Activated T-cell treated with anti-CD3 and anti-CD28 coated beads for 4 hours (primary cell): ENCODE data around the gene NCKAP5.

ENCODE experiments used
- DNase-seq: peaks from one replicate; pipeline ENCODE4 v3.0.0-alpha.2; 2020

The NCKAP5 gene

GRCh38 chr2:133314795-133315194 is 253.5 kb downstream of the NCKAP5 start:
- no peak for DNase-seq

GRCh38 chr2:133312038-133312729 is 256.1 kb downstream of the NCKAP5 start:
- no peak for DNase-seq

- no peak for DNase-seq
Measured at GRCh38 chr2:133306236-133306635, 262.0 kb downstream of the NCKAP5 start.

- DNase-seq = no peak
Measured at GRCh38 chr2:133304344-133304743, 263.9 kb downstream of the NCKAP5 start.

GRCh38 chr2:133303150-133303549 is 265.1 kb downstream of the NCKAP5 start:
- no peak for DNase-seq

- DNase-seq = no peak
Measured at GRCh38 chr2:133296401-133296800, 271.9 kb downstream of the NCKAP5 start.

GRCh38 chr2:133293544-133294353 is 274.5 kb downstream of the NCKAP5 start:
- DNase-seq = no peak

- no peak for DNase-seq
Measured at GRCh38 chr2:133292259-133292658, 276.0 kb downstream of the NCKAP5 start.

GRCh38 chr2:133287709-133288108 is 280.6 kb downstream of the NCKAP5 start:
- DNase-seq = no peak

GRCh38 chr2:133286326-133286922 is 281.8 kb downstream of the NCKAP5 start:
- no peak for DNase-seq

- no peak for DNase-seq
Measured at GRCh38 chr2:133273031-133273430, 295.2 kb downstream of the NCKAP5 start.

GRCh38 chr2:133271105-133271504 is 297.2 kb downstream of the NCKAP5 start:
- DNase-seq = no peak

GRCh38 chr2:133270550-133270949 is 297.7 kb downstream of the NCKAP5 start:
- DNase-seq = no peak

- no peak for DNase-seq
Measured at GRCh38 chr2:133266926-133267590, 301.2 kb downstream of the NCKAP5 start.

GRCh38 chr2:133266041-133266925 is 302.0 kb downstream of the NCKAP5 start:
- DNase-seq = no peak

- no peak for DNase-seq
Measured at GRCh38 chr2:133265432-133265949, 302.8 kb downstream of the NCKAP5 start.

- no peak for DNase-seq
Measured at GRCh38 chr2:133264989-133265401, 303.3 kb downstream of the NCKAP5 start.

GRCh38 chr2:133262893-133263292 is 305.4 kb downstream of the NCKAP5 start:
- DNase-seq = no peak

GRCh38 chr2:133255360-133255759 is 312.9 kb downstream of the NCKAP5 start:
- no peak for DNase-seq

GRCh38 chr2:133253793-133254192 is 314.5 kb downstream of the NCKAP5 start:
- DNase-seq = no peak

GRCh38 chr2:133252780-133253355 is 315.4 kb downstream of the NCKAP5 start:
- no peak for DNase-seq

- no peak for DNase-seq
Measured at GRCh38 chr2:133249362-133249761, 318.9 kb downstream of the NCKAP5 start.
